ENCODE results near the gene FIGN.

Gene FIGN

GRCh38 chr2:163735685-163736432 lies at the start of gene FIGN:
Gene FIGN (minus strand): TSS chr2:163736008. CDS start chr2:163734927, 1,081 bp downstream.
- no peak for ATAC-seq
- no peak for DNase-seq

GRCh38 chr2:163785162-163785561 lies 49.4 kb upstream of the FIGN start:
- ATAC-seq (no peak), DNase-seq (no peak)

GRCh38 chr2:163779970-163780597 lies 44.3 kb upstream of the FIGN start:
- ATAC-seq (no peak), DNase-seq (no peak)

- no peak for ATAC-seq
- DNase-seq = no peak
Observed at GRCh38 chr2:163778045-163778781, 42.4 kb upstream of the FIGN start.

GRCh38 chr2:163775304-163775703 lies 39.5 kb upstream of the FIGN start:
- no peak for DNase-seq
- no peak for ATAC-seq

- DNase-seq (no peak), ATAC-seq (no peak)
Observed at GRCh38 chr2:163774862-163775261, 39.1 kb upstream of the FIGN start.

- ATAC-seq (no peak), DNase-seq (no peak)
Observed at GRCh38 chr2:163773276-163773675, 37.5 kb upstream of the FIGN start.

GRCh38 chr2:163771596-163771995 lies 35.8 kb upstream of the FIGN start:
- ATAC-seq = no peak
- DNase-seq = no peak

GRCh38 chr2:163768881-163769695 lies 33.3 kb upstream of the FIGN start:
- no peak for DNase-seq
- ATAC-seq = no peak

- no peak for DNase-seq
- no peak for ATAC-seq
Observed at GRCh38 chr2:163767097-163767496, 31.3 kb upstream of the FIGN start.

- ATAC-seq = no peak
Observed at GRCh38 chr2:163764566-163764965, 28.8 kb upstream of the FIGN start.

GRCh38 chr2:163759013-163759412 lies 23.2 kb upstream of the FIGN start:
- DNase-seq (no peak), ATAC-seq (no peak)

More at GRCh38 chr2:163764566-163764965, 28.8 kb upstream of the FIGN start:
- DNase-seq = no peak

- no peak for ATAC-seq
- DNase-seq = no peak
Observed at GRCh38 chr2:163757814-163758213, 22.0 kb upstream of the FIGN start.

- no peak for ATAC-seq
- DNase-seq = no peak
Observed at GRCh38 chr2:163756588-163756987, 20.8 kb upstream of the FIGN start.

GRCh38 chr2:163755366-163755765 lies 19.6 kb upstream of the FIGN start:
- no peak for ATAC-seq
- no peak for DNase-seq

- ATAC-seq (no peak), DNase-seq (no peak)
Observed at GRCh38 chr2:163753726-163754125, 17.9 kb upstream of the FIGN start.

GRCh38 chr2:163752267-163752666 lies 16.5 kb upstream of the FIGN start:
- DNase-seq = no peak
- ATAC-seq = no peak

GRCh38 chr2:163751696-163752095 lies 15.9 kb upstream of the FIGN start:
- DNase-seq = no peak
- ATAC-seq = no peak

- no peak for ATAC-seq
- DNase-seq = no peak
Observed at GRCh38 chr2:163748420-163748819, 12.6 kb upstream of the FIGN start.

GRCh38 chr2:163741435-163741834 lies 5.6 kb upstream of the FIGN start:
- ATAC-seq = no peak
- DNase-seq = no peak

- ATAC-seq = no peak
- DNase-seq = no peak
Observed at GRCh38 chr2:163737563-163737962, 1.8 kb upstream of the FIGN start.

GRCh38 chr2:163737190-163737439 lies 1.3 kb upstream of the FIGN start:
- ATAC-seq (no peak), DNase-seq (no peak)

Data from stimulated activated naive CD8-positive, alpha-beta T cell treated with anti-CD3 and anti-CD28 coated beads, Interleukin-15, Interleukin-2, amounts not matched to agents 100 U/mL and 50 U/mL, for 24 hours (primary cell).